Airway epithelial cell (primary cell): ENCODE data around the gene PACRG. TPM values are rescaled to one million over a fixed set of nuclear protein-coding genes. Genes with fewer than 3 reads are reported as not detected.

Source experiments
- total RNA-seq: library from RNA; depleted of rRNA; stranded (reverse); fragments of >200 nt; gene quantifications from 2 replicates; pipeline ENCODE4 v1.2.3, GENCODE V29; 2015

Gene PACRG
- total RNA-seq, result 0.19 and 0.21 TPM in 2 replicates

DNA sequence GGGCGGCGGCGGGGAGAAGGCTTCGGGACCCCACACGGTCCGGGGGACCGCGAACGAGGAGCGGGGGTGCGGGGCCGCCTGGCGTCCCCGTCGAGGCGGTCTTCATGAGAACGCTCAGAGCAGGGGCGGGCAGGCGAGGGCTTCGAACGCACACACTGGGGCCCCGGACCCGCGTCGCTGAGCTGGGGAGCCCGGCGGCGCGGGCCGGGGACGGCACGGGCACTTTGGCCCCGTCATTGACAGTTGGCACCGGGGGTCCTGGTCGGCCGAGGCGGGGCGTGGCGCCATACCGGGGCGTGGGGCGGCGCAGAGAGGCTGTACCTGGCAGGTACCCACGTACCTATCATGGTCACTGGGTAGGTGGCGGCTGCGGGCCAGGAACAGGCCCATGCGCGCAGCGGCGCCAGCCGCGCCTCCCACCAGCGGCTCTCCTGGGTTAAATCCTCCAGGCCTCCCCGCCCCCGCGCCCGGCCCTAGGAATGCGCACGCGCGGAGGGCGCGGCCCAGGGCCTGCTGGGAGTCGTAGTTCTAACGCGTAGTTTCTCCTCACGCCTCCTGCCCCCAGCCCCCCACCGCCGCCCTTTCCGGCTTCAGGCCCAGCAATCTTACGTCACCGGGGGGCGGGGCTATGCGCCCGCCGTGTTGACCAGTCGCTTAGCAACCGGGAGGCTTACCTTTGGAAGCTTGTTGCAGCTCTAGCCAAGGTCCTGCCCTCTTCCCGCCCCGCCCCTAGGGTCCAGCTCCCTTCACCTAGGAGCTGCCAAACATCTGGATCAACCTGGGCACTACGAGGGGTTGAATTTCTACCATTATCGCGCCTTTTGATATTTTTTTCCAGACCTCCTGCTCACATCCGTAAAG, at the start of gene PACRG, which contains the start of gene PRKN:
PACRG (plus strand) TSS at position 653 of the 861 bp plus-strand sequence.
PRKN (minus strand) TSS at position 445 of the 861 bp plus-strand sequence.

Other genes starting within 250 kb of the PACRG start
- gene PRKN, start 208 bp upstream of the PACRG start, total RNA-seq, result 1.3 and 2.4 TPM in 2 replicates